Ishikawa (cell line): ENCODE data around the gene ARID5B.

Source experiments
- CEBPB ChIP-seq: IDR thresholded peaks from 2 replicates; pipeline ENCODE4 v1.6.1; 2012
- CREB1 ChIP-seq: IDR thresholded peaks from 2 replicates; pipeline ENCODE4 v1.6.1; 2012; ENCODE audit warnings: low read depth
- EGR1 ChIP-seq: IDR thresholded peaks from 2 replicates; pipeline ENCODE4 v1.6.1; 2012
- EP300 ChIP-seq: IDR thresholded peaks from 2 replicates; pipeline ENCODE4 v1.6.1; 2012; ENCODE audit warnings: borderline replicate concordance
- FOXM1 ChIP-seq: IDR thresholded peaks from 2 replicates; pipeline ENCODE4 v1.6.1; 2012; ENCODE audit warnings: low read depth, borderline replicate concordance
- RAD21 ChIP-seq: IDR thresholded peaks from 2 replicates; pipeline ENCODE4 v1.6.1; 2012; ENCODE audit warnings: low read depth
- TAF1 ChIP-seq: IDR thresholded peaks from 2 replicates; pipeline ENCODE4 v1.6.1; 2012; ENCODE audit warnings: low read depth, mild to moderate bottlenecking
- TCF12 ChIP-seq: IDR thresholded peaks from 2 replicates; pipeline ENCODE4 v1.6.1; 2012; ENCODE audit warnings: low read depth
- TEAD4 ChIP-seq: IDR thresholded peaks from 2 replicates; pipeline ENCODE4 v1.6.1; 2012
- YY1 ChIP-seq: IDR thresholded peaks from 2 replicates; pipeline ENCODE4 v1.6.1; 2012; ENCODE audit warnings: low read depth
- ZBTB7A ChIP-seq: IDR thresholded peaks from 2 replicates; pipeline ENCODE4 v1.6.1; 2012; ENCODE audit warnings: low read depth
- TF ChIP-seq, protein P1 (sequence below): IDR thresholded peaks from 2 replicates; pipeline ENCODE4 v1.6.1; 2012
- TF ChIP-seq, protein P2 (sequence below): IDR thresholded peaks from 2 replicates; pipeline ENCODE4 v1.6.1; 2012
- TF ChIP-seq, protein P3 (sequence below): IDR thresholded peaks from 2 replicates; pipeline ENCODE4 v1.6.1; 2012; ENCODE audit warnings: low read depth, mild to moderate bottlenecking

Gene ARID5B

DNA sequence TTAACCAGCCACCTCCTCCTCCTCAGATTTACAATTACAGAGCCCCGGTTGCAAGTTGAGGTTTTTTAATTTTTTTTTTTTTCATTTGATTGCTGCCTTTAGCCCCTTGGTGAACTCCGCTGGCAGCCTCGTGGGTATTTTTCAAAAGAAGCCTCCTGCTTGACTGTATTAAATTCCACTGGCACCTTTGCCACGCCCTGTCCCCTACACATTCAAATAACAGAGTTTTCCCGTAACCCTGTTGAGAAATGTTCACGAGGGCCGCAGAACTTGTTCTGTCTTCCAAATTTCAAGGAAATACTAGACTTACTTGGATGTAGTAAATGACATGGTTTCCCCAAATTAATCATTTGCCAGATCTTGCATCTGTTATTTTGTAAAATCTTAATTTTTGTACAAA lies 167.0 kb downstream of the ARID5B start:
- no peak for TF ChIP-seq TEAD4
- TF ChIP-seq EP300, result no peak
- no peak for TF ChIP-seq FOXM1
- TF ChIP-seq, protein P1, sequence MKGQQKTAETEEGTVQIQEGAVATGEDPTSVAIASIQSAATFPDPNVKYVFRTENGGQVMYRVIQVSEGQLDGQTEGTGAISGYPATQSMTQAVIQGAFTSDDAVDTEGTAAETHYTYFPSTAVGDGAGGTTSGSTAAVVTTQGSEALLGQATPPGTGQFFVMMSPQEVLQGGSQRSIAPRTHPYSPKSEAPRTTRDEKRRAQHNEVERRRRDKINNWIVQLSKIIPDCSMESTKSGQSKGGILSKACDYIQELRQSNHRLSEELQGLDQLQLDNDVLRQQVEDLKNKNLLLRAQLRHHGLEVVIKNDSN, result no peak
- TF ChIP-seq, protein P2, sequence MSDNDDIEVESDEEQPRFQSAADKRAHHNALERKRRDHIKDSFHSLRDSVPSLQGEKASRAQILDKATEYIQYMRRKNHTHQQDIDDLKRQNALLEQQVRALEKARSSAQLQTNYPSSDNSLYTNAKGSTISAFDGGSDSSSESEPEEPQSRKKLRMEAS, result no peak
- TF ChIP-seq CREB1, result no peak
- TF ChIP-seq ZBTB7A, result no peak
- TF ChIP-seq CEBPB, result no peak
- no peak for TF ChIP-seq TAF1
- TF ChIP-seq EGR1, result no peak
- TF ChIP-seq RAD21, result no peak
- TF ChIP-seq YY1, result no peak

DNA sequence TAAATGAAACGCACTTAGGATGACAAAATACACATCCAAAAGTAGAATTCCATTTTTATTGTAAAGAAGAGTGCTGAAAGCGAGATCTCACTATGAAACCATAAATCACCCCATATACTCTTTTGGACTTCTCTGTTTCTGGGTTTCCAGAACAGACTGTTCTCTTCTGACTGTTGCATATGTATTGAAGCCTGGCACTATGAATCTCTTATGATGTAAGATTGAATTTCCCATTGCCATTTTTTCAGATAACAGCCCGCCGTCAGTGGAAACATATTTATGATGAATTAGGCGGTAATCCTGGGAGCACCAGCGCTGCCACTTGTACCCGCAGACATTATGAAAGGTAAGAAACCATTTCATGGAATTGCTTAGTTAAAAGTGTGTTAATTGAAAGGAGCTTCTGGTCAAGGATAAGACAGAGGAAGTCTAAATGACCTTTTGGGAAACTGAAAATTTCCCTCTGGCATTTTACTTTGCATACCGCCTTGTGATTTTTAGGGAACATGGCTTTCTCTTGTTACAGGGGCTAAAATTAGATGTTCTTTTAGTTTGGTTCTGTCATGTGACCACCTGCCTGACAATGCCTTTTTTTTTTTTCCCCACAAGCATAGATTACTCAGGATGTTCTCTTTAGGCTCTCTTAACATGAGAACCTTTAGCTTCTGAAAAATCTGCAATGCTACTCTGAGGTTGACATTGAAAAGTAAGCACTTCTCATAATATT lies 168.1 kb downstream of the ARID5B start:
- TF ChIP-seq CEBPB, result no peak
- TF ChIP-seq ZBTB7A, result no peak
- no peak for TF ChIP-seq TAF1
- no peak for TF ChIP-seq EGR1
- no peak for TF ChIP-seq EP300
- TF ChIP-seq, protein P3, sequence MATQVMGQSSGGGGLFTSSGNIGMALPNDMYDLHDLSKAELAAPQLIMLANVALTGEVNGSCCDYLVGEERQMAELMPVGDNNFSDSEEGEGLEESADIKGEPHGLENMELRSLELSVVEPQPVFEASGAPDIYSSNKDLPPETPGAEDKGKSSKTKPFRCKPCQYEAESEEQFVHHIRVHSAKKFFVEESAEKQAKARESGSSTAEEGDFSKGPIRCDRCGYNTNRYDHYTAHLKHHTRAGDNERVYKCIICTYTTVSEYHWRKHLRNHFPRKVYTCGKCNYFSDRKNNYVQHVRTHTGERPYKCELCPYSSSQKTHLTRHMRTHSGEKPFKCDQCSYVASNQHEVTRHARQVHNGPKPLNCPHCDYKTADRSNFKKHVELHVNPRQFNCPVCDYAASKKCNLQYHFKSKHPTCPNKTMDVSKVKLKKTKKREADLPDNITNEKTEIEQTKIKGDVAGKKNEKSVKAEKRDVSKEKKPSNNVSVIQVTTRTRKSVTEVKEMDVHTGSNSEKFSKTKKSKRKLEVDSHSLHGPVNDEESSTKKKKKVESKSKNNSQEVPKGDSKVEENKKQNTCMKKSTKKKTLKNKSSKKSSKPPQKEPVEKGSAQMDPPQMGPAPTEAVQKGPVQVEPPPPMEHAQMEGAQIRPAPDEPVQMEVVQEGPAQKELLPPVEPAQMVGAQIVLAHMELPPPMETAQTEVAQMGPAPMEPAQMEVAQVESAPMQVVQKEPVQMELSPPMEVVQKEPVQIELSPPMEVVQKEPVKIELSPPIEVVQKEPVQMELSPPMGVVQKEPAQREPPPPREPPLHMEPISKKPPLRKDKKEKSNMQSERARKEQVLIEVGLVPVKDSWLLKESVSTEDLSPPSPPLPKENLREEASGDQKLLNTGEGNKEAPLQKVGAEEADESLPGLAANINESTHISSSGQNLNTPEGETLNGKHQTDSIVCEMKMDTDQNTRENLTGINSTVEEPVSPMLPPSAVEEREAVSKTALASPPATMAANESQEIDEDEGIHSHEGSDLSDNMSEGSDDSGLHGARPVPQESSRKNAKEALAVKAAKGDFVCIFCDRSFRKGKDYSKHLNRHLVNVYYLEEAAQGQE, result no peak
- TF ChIP-seq YY1, result no peak
- TF ChIP-seq RAD21, result no peak

DNA sequence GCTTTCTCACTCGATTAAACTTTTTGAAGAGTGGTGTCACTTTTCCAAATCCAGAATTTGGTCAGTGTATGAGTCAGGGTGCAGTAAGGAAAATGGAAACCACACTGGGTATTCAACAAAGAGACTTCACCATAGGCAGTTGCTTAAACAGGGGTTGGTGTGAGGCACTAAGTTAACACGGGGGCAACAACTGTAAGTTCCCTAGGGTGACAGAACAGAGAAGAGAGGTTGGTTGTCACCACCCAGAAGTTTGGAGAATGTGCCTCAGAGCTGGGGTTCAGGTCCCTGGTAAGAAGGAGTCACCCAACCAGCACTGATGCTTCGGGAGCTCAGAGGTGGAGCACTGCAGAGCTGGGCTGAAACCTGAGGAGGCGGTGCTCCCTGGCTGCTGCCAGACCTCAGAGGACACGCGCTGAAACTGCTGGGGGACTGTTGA lies 170.4 kb downstream of the ARID5B start:
- TF ChIP-seq EP300 (no peak), TEAD4 (no peak), RAD21 (no peak), TAF1 (no peak), FOXM1 (no peak), YY1 (no peak), CREB1 (no peak), TCF12 (no peak), CEBPB (no peak), ZBTB7A (no peak)
- TF ChIP-seq, protein P2, result no peak
- TF ChIP-seq, protein P3, result no peak
- TF ChIP-seq, protein P1, result no peak

DNA sequence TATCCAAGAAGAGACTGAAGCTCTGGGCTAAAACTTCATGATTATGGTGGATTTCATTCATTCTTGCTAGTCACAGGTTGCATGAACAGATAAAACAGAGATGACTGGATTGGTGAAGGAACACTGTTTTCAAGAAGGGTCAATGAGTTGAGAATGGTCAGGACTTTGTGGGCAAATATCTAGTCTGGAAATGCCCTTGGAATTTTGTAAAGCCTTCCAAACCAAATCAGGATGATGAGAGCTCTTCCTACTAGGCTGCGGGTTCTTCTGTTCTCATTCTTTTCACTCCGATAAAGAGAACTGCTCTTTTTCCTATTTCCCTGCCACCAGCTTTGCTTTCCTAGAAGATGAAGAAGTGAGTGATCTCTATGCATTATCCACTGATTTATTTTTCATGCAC lies 171.4 kb downstream of the ARID5B start:
- TF ChIP-seq, protein P3, result no peak
- TF ChIP-seq CREB1 (no peak), TEAD4 (no peak), TAF1 (no peak), YY1 (no peak), RAD21 (no peak)
- TF ChIP-seq, protein P1, result no peak
- TF ChIP-seq, protein P2, result no peak
